ENCODE data around the gene CCDC7.

The CCDC7 gene

GRCh38 chr10:32403091-32403490 is 42.8 kb upstream of the CCDC7 start:
- no peaks in the 10 kb centered on the region for H3K27me3 ChIP-seq (ENCODE audit: insufficient read depth, poor library complexity, severe bottlenecking)
- TF ChIP-seq SPI1 (IDR thresholded peaks at IDR 0.05; ENCODE audit: borderline replicate concordance, low read depth) (no peak), REST (IDR thresholded peaks at IDR 0.05; ENCODE audit: insufficient replicate concordance, low read depth) (no peak), GABPA (IDR thresholded peaks at IDR 0.05; ENCODE audit: low read depth) (no peak), CTCF (IDR thresholded peaks at IDR 0.05; ENCODE audit: insufficient read depth, low read length) (no peak), POLR2AphosphoS5 (IDR thresholded peaks at IDR 0.05; ENCODE audit: low read depth) (no peak)

GRCh38 chr10:32408690-32409089 is 37.2 kb upstream of the CCDC7 start:
- no peak for DNase-seq (ENCODE audit: low read depth in 1 of 2, low spot score in 1 of 2)
- no peaks in the 10 kb centered on the region for H3K27me3 ChIP-seq (ENCODE audit: insufficient read depth, poor library complexity, severe bottlenecking)
- H3K27ac ChIP-seq (replicated peaks): no peak overlapping the region
- TF ChIP-seq CTCF (IDR thresholded peaks at IDR 0.05; ENCODE audit: insufficient read depth, low read length) (no peak), REST (IDR thresholded peaks at IDR 0.05; ENCODE audit: insufficient replicate concordance, low read depth) (no peak), SPI1 (IDR thresholded peaks at IDR 0.05; ENCODE audit: borderline replicate concordance, low read depth) (no peak)
- no peak overlapping the region for H3K4me3 ChIP-seq (replicated peaks; ENCODE audit: insufficient read depth, low read length)

More at GRCh38 chr10:32403091-32403490, 42.8 kb upstream of the CCDC7 start:
- no peak overlapping the region for H3K4me3 ChIP-seq (replicated peaks; ENCODE audit: insufficient read depth, low read length)
- no peak for DNase-seq (ENCODE audit: low read depth in 1 of 2, low spot score in 1 of 2)
- no peak overlapping the region for H3K27ac ChIP-seq (replicated peaks)

GRCh38 chr10:32409741-32410140 is 36.2 kb upstream of the CCDC7 start:
- no peak overlapping the region for H3K4me3 ChIP-seq (replicated peaks; ENCODE audit: insufficient read depth, low read length)
- no peak overlapping the region for H3K27ac ChIP-seq (replicated peaks)
- DNase-seq (ENCODE audit: low read depth in 1 of 2, low spot score in 1 of 2): no peak
- H3K27me3 ChIP-seq (ENCODE audit: insufficient read depth, poor library complexity, severe bottlenecking): no peaks in the 10 kb centered on the region
- TF ChIP-seq POLR2AphosphoS5 (IDR thresholded peaks at IDR 0.05; ENCODE audit: low read depth): no peak
- no peak for TF ChIP-seq CTCF (IDR thresholded peaks at IDR 0.05; ENCODE audit: insufficient read depth, low read length)
- no peak for TF ChIP-seq GABPA (IDR thresholded peaks at IDR 0.05; ENCODE audit: low read depth)
- TF ChIP-seq SPI1 (IDR thresholded peaks at IDR 0.05; ENCODE audit: borderline replicate concordance, low read depth): no peak
- no peak for TF ChIP-seq REST (IDR thresholded peaks at IDR 0.05; ENCODE audit: insufficient replicate concordance, low read depth)
